Activated CD4-positive, alpha-beta T cell treated with anti-CD3 and anti-CD28 coated beads, Interleukin-2, amount 10 ng/mL, durations not matched to agents 24 days and 14 days (primary cell): ENCODE measurements around the gene EFNB3. TPM values are rescaled to one million over a fixed set of nuclear protein-coding genes. Genes with fewer than 3 reads are reported as not detected.

ENCODE experiments used
- DNase-seq: peaks from one replicate; pipeline ENCODE4 v3.0.0; 2022
- H3K27ac Mint-ChIP-seq: one replicate; pipeline ENCODE4 v1.8.0; 2022; ENCODE audit warnings: mild to moderate bottlenecking, mixed read lengths
- H3K27me3 Mint-ChIP-seq: one replicate; pipeline ENCODE4 v1.8.0; 2022; ENCODE audit warnings: mixed read lengths
- H3K36me3 Mint-ChIP-seq: one replicate; pipeline ENCODE4 v1.8.0; 2022; ENCODE audit warnings: low read depth, mild to moderate bottlenecking, mixed read lengths
- H3K4me1 Mint-ChIP-seq: one replicate; pipeline ENCODE4 v1.8.0; 2021; ENCODE audit warnings: mixed read lengths
- H3K4me3 Mint-ChIP-seq: one replicate; pipeline ENCODE4 v1.8.0; 2022; ENCODE audit warnings: mild to moderate bottlenecking, moderate library complexity, mixed read lengths
- H3K9me3 Mint-ChIP-seq: one replicate; pipeline ENCODE4 v1.8.0; 2021; ENCODE audit warnings: mixed read lengths
- intact Hi-C: fragments of 100-400 bp; cut with micrococcal nuclease; formaldehyde crosslinking; loops from one replicate; pipeline ENCODE4 v1.15.1; 2023
- total RNA-seq: library from RNA; stranded (reverse); gene quantifications from 2 replicates; pipeline ENCODE4 v1.2.3, GENCODE V29; 2022

EFNB3 gene
- 0.05 TPM in 1 of 2 replicates, not detected in the other for total RNA-seq

DNA sequence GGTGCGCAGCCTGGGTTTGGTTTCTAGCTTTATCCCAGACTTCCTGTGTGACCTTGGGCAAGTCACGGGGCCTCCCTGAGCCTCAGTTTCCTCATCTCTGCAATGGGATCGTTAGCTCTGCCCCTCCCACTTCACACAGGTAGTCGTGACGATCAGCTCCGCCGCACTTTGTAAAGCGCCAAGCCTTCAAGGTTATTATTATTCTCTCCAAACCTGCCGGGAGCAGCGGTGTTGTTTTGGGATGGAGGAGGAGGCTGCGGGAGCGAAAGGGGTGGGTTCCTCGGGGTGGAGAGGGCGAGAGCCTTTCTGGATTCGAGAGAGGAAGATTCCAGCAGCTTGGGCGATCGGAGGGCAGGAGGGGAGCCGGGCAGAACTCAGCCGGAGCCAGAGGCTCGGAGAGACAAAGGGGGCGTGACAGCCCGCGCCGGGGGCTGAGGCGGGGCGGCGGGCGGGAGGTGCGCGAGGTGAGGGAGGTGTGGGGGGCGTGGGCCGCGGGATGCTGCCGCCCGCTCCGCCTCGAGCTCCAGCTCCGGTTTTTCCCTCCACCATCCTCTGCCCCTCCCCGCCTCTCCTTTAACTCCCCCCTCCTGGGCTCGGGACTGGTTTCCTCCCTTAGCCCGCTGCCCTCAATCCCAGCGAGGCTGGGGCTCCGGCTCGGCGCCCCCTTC is at the start of gene EFNB3:
Gene EFNB3 (plus strand): TSS at position 602 of the 668 bp plus-strand sequence. CDS start 397 bp downstream, outside the sequence.
- Mint-ChIP-seq H3K9me3 (no peaks in the 10 kb centered on the region), H3K27ac (no peak within 1 kb of the TSS), H3K4me3 (peak within 1 kb of the TSS; percentile 73), H3K4me1 (peaks cover 12% of the 10 kb centered on the region), H3K27me3 (peaks cover 41% of the 10 kb centered on the region), H3K36me3 (peaks cover 16% of the 10 kb centered on the region)
- no peak for DNase-seq
- intact Hi-C loops = no loop called here

GRCh38 chr17:7655541-7655840 is 49.5 kb upstream of the EFNB3 start:
- Mint-ChIP-seq H3K4me3 (no peak overlapping the region), H3K27ac (no peak overlapping the region), H3K4me1 (peaks cover 8% of the 10 kb centered on the region), H3K9me3 (no peaks in the 10 kb centered on the region), H3K27me3 (peaks cover 39% of the 10 kb centered on the region), H3K36me3 (peaks cover 2% of the 10 kb centered on the region)
- no peak for DNase-seq
- intact Hi-C loops = no loop called here

DNA sequence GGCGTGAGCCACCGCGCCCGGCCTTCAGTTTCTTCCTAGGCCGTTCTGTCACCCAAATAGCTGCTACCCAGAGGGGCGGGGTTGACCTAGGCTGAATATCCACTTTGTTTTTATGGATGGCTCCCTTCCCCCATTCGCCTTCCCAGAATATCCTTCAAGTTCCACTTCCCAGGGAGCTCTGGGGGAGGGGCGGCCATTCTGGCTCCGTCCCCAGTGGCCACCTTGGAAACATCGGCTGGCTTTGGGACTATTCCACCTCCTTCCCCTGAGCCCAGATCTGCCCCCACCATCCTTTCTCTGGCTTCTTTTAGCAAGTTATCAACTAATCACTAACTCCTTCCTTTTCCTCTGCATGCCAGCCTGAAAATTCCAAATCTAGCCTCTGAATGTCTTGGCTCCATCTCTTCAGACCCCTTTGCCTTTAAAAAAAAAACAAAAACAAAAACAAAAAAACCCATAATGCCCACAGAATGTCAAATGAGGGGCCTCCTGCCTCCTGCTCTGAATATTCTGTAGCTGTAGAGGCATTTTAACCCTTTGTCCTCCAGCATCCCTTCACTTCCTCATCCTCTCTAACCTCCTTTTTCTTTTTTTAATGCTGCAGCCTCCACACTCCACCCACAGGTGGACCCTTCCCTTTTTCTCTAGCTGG is 47.9 kb upstream of the EFNB3 start:
- peaks cover 30% of the 10 kb centered on the region for H3K27me3 Mint-ChIP-seq
- H3K27ac Mint-ChIP-seq = no peak overlapping the region
- H3K4me3 Mint-ChIP-seq = no peak overlapping the region
- intact Hi-C loops = no loop called here
- H3K36me3 Mint-ChIP-seq = peaks cover 2% of the 10 kb centered on the region
- DNase-seq = no peak
- H3K9me3 Mint-ChIP-seq = no peaks in the 10 kb centered on the region
- peaks cover under 1% of the 10 kb centered on the region for H3K4me1 Mint-ChIP-seq

DNA sequence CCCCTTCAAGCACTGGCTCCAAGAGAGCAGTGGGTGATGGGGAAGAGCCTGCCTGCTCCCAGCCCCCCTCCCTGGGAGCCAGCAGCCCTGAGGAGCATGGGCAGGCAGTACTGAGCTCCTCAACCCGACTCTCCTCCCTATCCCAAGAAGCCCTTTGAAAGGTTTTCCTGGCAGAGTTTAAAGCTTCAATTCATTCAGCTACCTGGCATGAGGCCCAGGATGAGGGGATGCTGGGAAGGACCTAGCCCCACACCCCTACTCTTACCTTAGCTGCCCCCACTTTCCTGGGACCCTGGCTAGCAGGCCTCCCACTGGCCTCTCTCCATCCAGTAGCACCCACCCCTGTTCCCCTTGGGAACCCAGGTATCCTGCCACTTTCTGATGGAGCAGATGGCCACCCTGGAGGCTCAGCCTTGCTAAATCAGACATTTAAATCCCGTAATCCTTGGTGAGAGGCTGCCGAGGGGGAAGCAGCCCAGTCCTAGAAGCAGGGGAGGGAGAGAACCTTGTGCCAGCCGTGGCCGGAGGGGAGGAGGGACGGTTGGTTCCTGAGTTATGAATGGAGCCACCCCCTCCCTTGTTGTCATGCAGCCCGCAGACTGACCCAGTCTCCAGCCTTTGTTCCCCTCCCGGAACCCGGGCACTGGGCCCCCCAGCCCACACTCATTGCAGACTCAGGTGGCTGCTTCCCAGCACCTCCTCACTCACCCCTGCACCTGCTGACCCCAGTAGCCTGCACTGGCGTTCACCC is 37.2 kb upstream of the EFNB3 start:
- Mint-ChIP-seq H3K9me3 (no peaks in the 10 kb centered on the region), H3K27me3 (no peaks in the 10 kb centered on the region), H3K4me1 (no peaks in the 10 kb centered on the region), H3K4me3 (no peak overlapping the region), H3K27ac (no peak overlapping the region), H3K36me3 (peaks cover 38% of the 10 kb centered on the region)
- intact Hi-C loops = no loop called here
- no peak for DNase-seq

- H3K9me3 Mint-ChIP-seq = peaks cover 1% of the 10 kb centered on the region
- H3K27me3 Mint-ChIP-seq = no peaks in the 10 kb centered on the region
Measured at GRCh38 chr17:7668482-7668881, 36.5 kb upstream of the EFNB3 start.

GRCh38 chr17:7673239-7673638 is 31.8 kb upstream of the EFNB3 start:
- Mint-ChIP-seq H3K4me1 (peaks cover 3% of the 10 kb centered on the region), H3K9me3 (peaks cover 7% of the 10 kb centered on the region), H3K36me3 (peaks cover 66% of the 10 kb centered on the region), H3K27ac (no peak overlapping the region), H3K4me3 (no peak overlapping the region), H3K27me3 (no peaks in the 10 kb centered on the region)
- intact Hi-C loops = no loop called here
- peak; percentile 77 for DNase-seq

More at GRCh38 chr17:7668482-7668881, 36.5 kb upstream of the EFNB3 start:
- no peaks in the 10 kb centered on the region for H3K4me1 Mint-ChIP-seq
- H3K36me3 Mint-ChIP-seq = peaks cover 43% of the 10 kb centered on the region
- H3K27ac Mint-ChIP-seq = no peak overlapping the region
- no peak overlapping the region for H3K4me3 Mint-ChIP-seq
- intact Hi-C loops = no loop called here
- DNase-seq = no peak

DNA sequence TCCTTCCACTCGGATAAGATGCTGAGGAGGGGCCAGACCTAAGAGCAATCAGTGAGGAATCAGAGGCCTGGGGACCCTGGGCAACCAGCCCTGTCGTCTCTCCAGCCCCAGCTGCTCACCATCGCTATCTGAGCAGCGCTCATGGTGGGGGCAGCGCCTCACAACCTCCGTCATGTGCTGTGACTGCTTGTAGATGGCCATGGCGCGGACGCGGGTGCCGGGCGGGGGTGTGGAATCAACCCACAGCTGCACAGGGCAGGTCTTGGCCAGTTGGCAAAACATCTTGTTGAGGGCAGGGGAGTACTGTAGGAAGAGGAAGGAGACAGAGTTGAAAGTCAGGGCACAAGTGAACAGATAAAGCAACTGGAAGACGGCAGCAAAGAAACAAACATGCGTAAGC is 30.1 kb upstream of the EFNB3 start:
- Mint-ChIP-seq H3K36me3 (peaks cover 57% of the 10 kb centered on the region), H3K27me3 (no peaks in the 10 kb centered on the region), H3K4me1 (peaks cover 6% of the 10 kb centered on the region), H3K4me3 (no peak overlapping the region), H3K27ac (no peak overlapping the region), H3K9me3 (peaks cover 7% of the 10 kb centered on the region)
- no peak for DNase-seq
- intact Hi-C loops = no loop called here

DNA sequence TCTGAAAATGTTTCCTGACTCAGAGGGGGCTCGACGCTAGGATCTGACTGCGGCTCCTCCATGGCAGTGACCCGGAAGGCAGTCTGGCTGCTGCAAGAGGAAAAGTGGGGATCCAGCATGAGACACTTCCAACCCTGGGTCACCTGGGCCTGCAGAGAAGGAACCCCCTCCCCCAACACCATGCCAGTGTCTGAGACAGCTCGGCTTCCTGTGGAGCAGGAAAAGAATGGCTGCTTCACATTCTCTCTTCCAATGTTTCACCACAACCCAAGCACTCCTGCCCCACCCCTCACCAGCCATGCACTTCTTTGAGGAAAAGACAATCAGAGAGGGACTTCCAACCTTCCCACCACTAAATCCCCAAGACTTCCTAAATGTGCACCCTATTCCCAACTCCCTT is 28.5 kb upstream of the EFNB3 start:
- Mint-ChIP-seq H3K36me3 (peaks cover 51% of the 10 kb centered on the region), H3K27ac (no peak overlapping the region), H3K4me1 (peaks cover 6% of the 10 kb centered on the region), H3K9me3 (peaks cover 7% of the 10 kb centered on the region), H3K4me3 (no peak overlapping the region), H3K27me3 (no peaks in the 10 kb centered on the region)
- intact Hi-C loops = no loop called here
- no peak for DNase-seq

DNA sequence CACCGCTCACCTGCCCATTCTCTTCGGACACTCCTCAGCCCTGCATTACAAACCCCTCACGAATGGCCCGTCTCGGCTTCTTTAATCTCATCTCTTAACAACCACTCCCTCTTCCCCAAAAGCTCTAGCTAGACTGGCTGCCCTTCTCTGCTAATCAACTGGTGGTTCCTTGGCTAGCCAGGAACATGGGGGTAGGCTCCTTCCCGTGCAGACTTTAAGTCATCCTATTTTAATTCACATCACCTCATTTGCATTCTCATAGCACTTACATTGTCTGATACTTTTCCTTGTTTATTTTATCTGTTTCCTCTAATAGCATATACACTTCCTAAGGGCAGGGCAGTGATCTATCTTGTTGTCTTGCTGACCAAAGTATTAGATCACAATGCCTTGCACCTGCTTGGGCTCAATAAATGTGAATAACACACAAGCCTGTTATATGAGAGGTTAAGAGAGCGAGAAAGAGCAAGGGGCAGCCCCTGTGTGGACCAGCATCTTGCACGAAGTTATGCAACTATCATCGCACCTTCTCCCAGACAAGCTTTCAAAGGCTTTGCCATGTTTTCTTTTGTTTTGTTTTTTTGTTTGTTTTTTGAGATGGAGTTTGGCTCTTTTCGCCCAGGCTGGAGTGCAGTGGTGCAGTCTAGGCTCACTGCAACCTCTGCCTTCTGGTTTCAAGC is 27.5 kb upstream of the EFNB3 start:
- Mint-ChIP-seq H3K27me3 (no peaks in the 10 kb centered on the region), H3K9me3 (peaks cover 7% of the 10 kb centered on the region), H3K27ac (no peak overlapping the region), H3K4me1 (peaks cover 7% of the 10 kb centered on the region), H3K4me3 (no peak overlapping the region), H3K36me3 (peaks cover 49% of the 10 kb centered on the region)
- no peak for DNase-seq
- intact Hi-C loops = no loop called here

- Mint-ChIP-seq H3K4me3 (peak overlapping the region; percentile 93), H3K36me3 (peaks cover 29% of the 10 kb centered on the region), H3K9me3 (no peaks in the 10 kb centered on the region), H3K4me1 (peaks cover 24% of the 10 kb centered on the region), H3K27me3 (no peaks in the 10 kb centered on the region), H3K27ac (peak overlapping the region; percentile 97)
- DNase-seq = no peak
- intact Hi-C loops = loop anchor here (5.0 to 10.0 kb wide), 5 partner anchors 202 to 470 kb away; partner anchors contain the start of genes CHD3, CNTROB, CTDNEP1 and ELP5
Measured at GRCh38 chr17:7684851-7685532, 20.0 kb upstream of the EFNB3 start.

DNA sequence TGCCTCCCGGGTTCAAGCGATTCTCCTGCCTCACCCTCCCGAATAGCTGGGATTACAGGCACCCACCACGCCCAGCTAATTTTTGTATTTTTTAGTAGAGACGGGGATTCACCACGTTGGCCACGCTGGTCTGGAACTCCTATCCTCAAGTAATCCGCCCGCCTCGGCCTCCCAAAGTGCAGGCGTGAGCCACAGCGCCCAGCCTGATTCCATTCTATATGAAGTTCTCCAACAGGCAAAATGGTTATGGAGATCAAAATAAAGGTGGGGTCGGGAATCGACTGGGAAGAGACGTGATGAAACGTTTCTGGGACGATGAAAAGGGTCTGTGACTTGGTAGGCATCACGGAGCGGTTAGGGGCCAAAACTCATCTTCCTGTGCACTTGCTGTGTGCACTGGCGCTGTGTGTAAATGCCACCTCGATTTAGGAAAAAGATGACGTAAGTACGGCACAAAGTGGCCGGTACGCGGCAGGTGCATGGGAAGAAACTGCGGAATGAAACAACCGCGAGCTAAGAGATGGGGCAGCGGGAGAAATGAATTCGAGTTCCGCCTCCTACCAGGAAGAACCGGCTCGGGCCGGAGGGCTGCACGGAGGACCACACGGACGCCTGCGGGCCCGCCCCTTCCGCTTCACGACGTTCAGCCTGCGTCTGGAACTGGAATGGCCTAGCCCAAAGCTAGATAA is 19.3 kb upstream of the EFNB3 start:
- Mint-ChIP-seq H3K9me3 (no peaks in the 10 kb centered on the region), H3K4me1 (peaks cover 28% of the 10 kb centered on the region), H3K27me3 (no peaks in the 10 kb centered on the region), H3K27ac (peak overlapping the region; percentile 97), H3K36me3 (peaks cover 32% of the 10 kb centered on the region), H3K4me3 (peak overlapping the region; percentile 93)
- intact Hi-C loops = loop anchor here (1.0 to 10.0 kb wide), 12 partner anchors 35 to 469 kb away; partner anchors contain the start of genes ATP1B2, CHD3, CNTROB and CTDNEP1
- peak; percentile 97 for DNase-seq

DNA sequence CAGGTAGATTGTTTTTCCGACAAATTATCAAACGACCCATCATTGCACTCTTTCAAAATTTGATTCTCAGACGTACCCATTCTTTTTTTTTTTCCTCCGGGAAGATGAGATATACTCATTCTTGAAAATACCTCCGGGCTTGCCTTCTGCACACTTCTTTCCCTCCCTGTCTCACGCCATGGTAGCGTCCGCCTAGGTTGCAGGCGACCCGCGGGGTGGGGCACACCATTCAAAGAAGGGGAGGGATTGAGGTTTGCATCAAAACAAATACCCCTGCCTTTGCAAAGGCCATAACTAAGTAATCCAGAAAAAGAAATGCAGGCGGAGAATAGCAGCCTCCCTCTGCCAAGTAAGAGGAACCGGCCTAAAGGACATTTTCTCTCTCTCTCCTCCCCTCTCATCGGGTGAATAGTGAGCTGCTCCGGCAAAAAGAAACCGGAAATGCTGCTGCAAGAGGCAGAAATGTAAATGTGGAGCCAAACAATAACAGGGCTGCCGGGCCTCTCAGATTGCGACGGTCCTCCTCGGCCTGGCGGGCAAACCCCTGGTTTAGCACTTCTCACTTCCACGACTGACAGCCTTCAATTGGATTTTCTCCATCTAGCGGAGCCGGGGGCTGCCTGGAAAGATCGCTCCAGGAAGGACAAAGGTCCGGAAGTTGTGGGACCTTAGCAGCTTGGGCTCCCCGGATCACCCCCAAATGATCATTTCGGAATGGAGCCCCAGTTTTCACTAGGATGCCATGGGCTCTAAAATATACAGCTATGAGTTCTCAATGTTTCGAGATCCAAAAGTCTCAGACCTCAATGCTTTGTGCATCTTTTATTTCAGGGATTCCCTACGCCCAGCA is 18.6 kb upstream of the EFNB3 start:
- Mint-ChIP-seq H3K4me1 (peaks cover 28% of the 10 kb centered on the region), H3K9me3 (no peaks in the 10 kb centered on the region), H3K27ac (peak overlapping the region; percentile 97), H3K27me3 (no peaks in the 10 kb centered on the region), H3K36me3 (peaks cover 35% of the 10 kb centered on the region), H3K4me3 (peak overlapping the region; percentile 93)
- intact Hi-C loops = loop anchor here (1.0 to 10.0 kb wide), 14 partner anchors 36 to 468 kb away; partner anchors contain the start of genes ATP1B2, CHD3, CNTROB and CTDNEP1
- DNase-seq = peak; percentile 94
